ENCODE measurements around the gene MAD1L1.

The MAD1L1 gene

GRCh38 chr7:2200584-2200980 lies 32.2 kb downstream of the MAD1L1 start:
- DNase-seq (ENCODE audit: low spot score), result no peak

GRCh38 chr7:2199956-2200583 lies 32.7 kb downstream of the MAD1L1 start:
- DNase-seq (ENCODE audit: low spot score), result peak; percentile 3

- DNase-seq (ENCODE audit: low spot score), result no peak
These were observed 33.2 kb downstream of the MAD1L1 start for GRCh38 chr7:2199528-2199927.

- DNase-seq (ENCODE audit: low spot score), result peak; percentile 3
These were observed 34.0 kb downstream of the MAD1L1 start for GRCh38 chr7:2198760-2199159.

GRCh38 chr7:2198206-2198605 lies 34.5 kb downstream of the MAD1L1 start:
- peak; percentile 41 for DNase-seq (ENCODE audit: low spot score)

GRCh38 chr7:2197436-2198155 lies 35.1 kb downstream of the MAD1L1 start:
- peak; percentile 9 for DNase-seq (ENCODE audit: low spot score)

GRCh38 chr7:2196381-2197378 lies 36.1 kb downstream of the MAD1L1 start:
- no peak for DNase-seq (ENCODE audit: low spot score)

GRCh38 chr7:2195400-2196246 lies 37.1 kb downstream of the MAD1L1 start:
- DNase-seq (ENCODE audit: low spot score), result no peak

GRCh38 chr7:2193575-2194305 lies 39.0 kb downstream of the MAD1L1 start:
- DNase-seq (ENCODE audit: low spot score), result peak; percentile 4

GRCh38 chr7:2192831-2193534 lies 39.8 kb downstream of the MAD1L1 start:
- peak; percentile 16 for DNase-seq (ENCODE audit: low spot score)

GRCh38 chr7:2191016-2191415 lies 41.7 kb downstream of the MAD1L1 start:
- DNase-seq (ENCODE audit: low spot score), result peak; percentile 12

- peak; percentile 5 for DNase-seq (ENCODE audit: low spot score)
These were observed 42.2 kb downstream of the MAD1L1 start for GRCh38 chr7:2190531-2190930.

GRCh38 chr7:2186166-2186565 lies 46.6 kb downstream of the MAD1L1 start:
- no peak for DNase-seq (ENCODE audit: low spot score)

- DNase-seq (ENCODE audit: low spot score), result no peak
These were observed 47.0 kb downstream of the MAD1L1 start for GRCh38 chr7:2185715-2186114.

- DNase-seq (ENCODE audit: low spot score), result peak; percentile 21
These were observed 50.3 kb downstream of the MAD1L1 start for GRCh38 chr7:2182461-2182860.

- no peak for DNase-seq (ENCODE audit: low spot score)
These were observed 51.5 kb downstream of the MAD1L1 start for GRCh38 chr7:2181077-2181854.

GRCh38 chr7:2180081-2180480 lies 52.7 kb downstream of the MAD1L1 start:
- no peak for DNase-seq (ENCODE audit: low spot score)

GRCh38 chr7:2175514-2175913 lies 57.2 kb downstream of the MAD1L1 start:
- DNase-seq (ENCODE audit: low spot score), result peak; percentile 67

- no peak for DNase-seq (ENCODE audit: low spot score)
These were observed 57.7 kb downstream of the MAD1L1 start for GRCh38 chr7:2175091-2175490.

Data from iPS-NIHi11 (cell line).